ENCODE results near the gene IGFBP1.
"Not testable (repeated sequence)": the region's sequence is repeated elsewhere in the genome, so short reads cannot be mapped to it uniquely, and the experiment has no call there.

Gene IGFBP1

DNA sequence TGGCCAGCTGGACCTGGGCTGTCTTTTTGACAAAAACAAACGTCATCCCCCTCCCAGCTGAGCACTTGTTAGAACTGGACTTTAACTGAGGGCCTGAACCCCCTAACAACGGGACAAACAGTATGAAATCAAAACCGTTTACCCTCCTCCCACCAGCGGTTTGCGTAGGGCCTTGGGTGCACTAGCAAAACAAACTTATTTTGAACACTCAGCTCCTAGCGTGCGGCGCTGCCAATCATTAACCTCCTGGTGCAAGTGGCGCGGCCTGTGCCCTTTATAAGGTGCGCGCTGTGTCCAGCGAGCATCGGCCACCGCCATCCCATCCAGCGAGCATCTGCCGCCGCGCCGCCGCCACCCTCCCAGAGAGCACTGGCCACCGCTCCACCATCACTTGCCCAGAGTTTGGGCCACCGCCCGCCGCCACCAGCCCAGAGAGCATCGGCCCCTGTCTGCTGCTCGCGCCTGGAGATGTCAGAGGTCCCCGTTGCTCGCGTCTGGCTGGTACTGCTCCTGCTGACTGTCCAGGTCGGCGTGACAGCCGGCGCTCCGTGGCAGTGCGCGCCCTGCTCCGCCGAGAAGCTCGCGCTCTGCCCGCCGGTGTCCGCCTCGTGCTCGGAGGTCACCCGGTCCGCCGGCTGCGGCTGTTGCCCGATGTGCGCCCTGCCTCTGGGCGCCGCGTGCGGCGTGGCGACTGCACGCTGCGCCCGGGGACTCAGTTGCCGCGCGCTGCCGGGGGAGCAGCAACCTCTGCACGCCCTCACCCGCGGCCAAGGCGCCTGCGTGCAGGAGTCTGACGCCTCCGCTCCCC, at the start of gene IGFBP1:
TSS of gene IGFBP1 (plus strand) at position 304 of the 808 bp plus-strand sequence. CDS start at position 469, 165 bp downstream.
- no peak for DNase-seq

DNA sequence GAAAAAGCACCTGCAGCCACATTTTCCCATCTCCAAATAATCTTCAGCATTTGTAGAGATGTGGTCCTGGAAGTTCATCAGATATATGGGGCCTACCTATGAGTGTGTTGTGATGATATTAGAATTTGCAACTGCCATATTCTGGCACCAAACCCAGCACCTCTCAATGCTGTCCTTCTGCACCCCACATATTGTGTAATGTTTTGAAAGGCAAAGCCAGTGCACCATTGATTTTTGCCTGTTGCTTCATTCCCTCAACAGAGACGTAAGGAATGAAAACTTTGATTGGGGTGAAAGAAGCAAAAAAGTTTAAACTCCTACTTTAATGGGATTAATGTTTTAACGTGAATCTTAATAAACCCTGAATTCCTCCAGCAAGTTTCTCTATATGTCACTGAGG, 49.4 kb upstream of the IGFBP1 start:
- DNase-seq = not testable (repeated sequence)

DNA sequence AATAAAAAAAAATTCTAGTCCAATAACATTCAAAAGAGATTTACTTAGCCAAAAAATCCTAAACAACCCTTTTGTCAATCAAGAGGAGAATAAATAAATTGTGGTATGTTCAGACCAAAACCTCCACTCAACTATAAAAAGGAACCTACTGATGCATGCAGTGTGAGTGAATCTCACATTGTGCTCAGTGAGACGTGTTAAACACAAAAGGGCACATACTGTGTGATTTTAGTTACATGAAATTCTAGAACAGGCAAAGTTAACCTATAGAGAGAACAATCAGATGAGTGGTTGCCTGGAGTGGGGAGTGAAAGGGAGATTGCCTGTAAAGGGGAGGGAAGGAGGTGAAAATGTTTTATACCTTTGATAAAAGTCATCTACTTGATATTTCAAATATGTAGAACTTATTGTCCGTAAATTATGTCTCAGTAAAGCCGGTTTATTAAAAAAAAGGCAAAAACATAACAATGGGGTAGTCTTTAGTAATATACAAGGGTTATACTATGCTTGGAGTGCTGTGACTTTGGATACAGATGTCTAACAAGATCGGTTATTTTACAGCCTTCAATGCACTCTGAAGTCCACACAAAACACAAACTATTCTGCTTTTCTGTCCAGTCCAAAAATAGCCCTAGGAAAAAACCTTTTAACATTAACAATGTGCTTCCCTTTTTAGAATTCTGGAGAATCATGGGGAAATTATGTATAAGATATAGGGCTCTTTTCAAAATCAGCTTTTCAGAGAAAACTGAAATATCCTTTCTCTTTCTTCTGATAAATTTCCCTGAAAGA, 46.2 kb upstream of the IGFBP1 start:
- not testable (repeated sequence) for DNase-seq

DNA sequence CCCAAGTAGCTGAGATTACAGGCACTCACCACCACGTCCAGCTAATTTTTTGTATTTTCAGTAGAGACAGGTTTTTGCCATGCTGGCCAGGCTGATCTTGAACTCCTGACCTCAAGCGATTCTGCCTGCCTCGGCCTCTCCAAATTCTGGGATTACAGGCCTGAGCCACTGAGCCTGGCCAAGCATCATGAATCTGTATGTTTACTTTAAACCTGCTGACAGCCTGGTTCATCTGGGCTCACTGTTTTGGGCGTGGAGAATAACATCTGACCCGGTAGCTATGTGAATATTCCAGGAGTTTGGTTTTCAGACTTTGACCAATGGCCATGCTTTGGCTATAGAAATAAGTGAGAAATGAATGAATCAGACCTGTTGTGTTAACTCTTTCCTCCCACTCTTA, 41.8 kb upstream of the IGFBP1 start:
- not testable (repeated sequence) for DNase-seq

DNA sequence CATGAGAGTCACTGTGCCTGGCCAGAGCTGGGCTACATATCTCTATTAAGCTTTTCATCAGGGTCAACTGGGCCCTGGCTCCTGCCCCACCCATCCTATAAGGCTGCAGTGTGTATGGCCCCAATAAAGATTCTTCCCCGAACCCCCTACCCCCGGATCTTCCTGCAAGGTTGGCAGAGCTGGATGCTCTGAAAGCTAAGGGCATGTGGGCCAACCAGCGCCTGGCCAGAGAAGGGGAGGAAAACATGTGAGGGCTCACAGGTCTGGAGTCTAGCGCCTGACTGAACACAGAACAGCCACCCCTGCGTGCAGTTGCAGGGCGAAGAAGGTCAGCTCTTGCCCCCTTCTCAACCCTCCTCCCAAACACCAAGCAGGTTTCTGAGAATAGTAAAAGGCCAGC, 39.6 kb upstream of the IGFBP1 start:
- DNase-seq = not testable (repeated sequence)

DNA sequence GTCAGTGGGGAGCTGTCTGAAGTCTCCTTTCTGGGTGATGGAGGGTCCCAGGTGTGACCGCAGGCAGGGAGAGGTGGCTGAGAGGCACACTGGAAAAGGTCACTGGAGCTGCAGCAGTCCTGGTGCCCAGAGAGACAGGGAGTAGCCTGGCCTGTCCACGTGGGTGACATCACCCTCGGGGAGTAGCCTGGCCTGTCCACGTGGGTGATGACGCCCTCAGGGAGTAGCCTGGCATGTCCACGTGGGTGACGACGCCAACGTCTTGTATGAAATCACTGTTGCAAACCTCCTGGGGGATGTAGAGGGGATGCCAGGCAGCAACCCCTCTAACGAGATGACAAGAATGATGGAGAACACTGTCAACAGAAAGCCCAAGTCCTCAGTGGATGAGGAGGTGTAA, 35.3 kb upstream of the IGFBP1 start:
- DNase-seq = not testable (repeated sequence)

DNA sequence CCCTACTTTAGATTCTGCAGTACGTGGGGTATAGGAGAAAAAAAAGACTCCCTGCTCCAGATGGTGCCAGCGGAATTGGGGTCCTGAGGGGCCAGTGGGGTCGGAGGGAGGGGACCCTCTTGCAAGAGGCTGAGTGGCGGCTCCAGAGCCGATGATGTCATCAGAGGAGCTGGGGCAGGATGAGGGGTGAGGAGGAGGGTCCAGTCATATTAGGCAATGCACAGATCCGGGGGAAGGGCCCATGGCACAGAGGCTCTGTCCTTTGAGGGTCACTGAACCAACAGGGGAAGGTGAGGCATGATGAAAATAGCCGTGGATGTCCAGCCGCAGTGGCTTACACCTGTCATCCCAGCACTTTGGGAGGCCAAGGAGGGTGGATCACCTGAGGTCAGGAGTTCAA, 34.8 kb upstream of the IGFBP1 start:
- not testable (repeated sequence) for DNase-seq

DNA sequence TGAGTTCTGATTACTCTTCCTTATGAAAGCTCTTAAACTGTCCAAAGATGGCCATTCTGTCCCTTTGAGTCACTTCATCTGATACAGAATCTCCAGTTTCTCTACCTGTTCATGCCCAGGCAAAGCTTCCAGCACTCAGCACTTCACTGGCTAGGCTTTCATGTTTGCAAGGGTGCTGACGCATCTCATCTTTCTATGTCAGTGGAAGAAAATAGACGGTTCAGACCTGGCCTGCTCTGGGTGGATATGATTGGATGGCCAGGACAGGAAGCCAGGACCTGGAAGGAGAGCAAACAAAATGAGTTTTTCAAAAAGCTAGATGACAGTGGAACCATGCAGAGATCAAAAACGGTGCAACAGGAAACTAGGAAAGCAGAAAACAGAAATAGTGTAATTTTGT, 32.6 kb upstream of the IGFBP1 start:
- not testable (repeated sequence) for DNase-seq

DNA sequence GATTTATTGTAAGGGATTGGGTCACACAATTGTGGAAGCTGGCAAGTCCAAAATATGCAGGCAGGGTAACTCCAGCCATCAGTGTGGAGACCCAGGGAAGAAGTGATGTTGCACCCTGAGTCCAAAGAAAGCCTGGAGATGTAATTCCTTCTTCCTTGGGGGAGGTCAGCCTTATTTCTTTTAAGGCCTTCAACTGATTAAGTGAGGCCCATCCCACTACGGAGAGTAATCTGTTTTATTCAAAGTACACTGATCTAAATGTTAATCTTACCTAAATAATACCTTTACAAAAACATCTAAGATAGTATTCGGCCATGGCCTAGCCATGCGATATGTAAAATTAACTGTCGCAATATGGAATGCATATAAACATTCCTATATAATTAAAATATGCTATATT, 31.4 kb upstream of the IGFBP1 start:
- DNase-seq = not testable (repeated sequence)

DNA sequence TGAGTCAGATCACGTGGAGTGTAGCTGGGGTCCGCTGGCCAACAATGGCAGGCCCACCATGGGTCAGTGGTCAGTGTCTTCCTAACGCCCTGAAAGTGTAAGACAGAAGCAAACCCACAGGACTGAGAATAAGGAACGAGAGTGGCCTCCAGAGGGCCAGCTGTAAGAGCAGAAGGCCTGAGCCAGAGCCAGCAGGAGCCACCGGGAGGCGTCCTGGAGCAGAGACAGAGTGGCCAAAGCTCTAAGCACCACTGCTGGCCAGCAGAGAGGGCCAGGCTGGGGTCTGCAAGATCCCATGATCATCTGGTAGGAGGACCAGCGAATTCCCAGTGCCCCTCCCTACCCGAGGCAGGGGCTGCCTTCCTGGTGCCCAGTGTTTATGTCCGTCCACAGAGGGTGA, 24.6 kb upstream of the IGFBP1 start:
- no peak for DNase-seq

DNA sequence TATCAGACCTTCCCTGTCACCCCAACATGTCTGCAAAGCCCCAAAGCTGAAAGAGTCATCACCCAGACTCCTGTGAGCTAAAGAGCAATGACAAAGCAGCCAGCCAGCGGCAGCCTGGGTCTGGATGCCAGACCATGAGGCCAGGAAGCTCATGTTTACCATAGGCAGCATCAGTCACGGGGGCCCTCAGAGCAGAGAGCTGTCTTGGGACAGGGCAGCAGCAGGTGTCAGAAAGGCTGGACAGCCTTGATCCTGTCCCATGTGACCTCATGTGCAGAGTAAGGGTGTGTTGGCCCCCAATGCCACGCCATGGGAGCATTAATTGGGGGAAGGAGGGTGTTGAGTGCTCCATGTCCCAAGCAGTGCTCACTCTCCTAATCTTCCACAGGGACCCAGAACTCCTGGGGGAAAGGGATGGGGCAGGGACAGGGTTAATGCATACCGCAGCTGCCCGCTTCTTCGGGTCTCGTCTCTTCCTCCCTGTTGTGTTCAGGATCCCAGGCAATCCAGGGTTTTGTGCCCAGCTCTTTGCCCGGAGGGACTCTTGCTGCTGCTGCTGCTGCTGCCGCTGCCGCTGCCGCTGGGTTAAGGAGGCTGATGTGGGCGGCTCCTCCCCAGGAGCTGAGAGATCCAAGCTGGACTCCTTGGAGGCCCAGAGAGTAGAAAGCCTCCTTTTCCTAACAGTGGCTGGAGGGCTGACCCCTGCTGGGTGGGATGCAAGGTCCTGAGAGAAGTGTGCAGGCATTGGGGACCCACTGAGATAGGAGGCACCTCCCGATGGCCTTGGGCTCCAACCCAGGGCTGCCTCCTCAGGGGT, 22.5 kb upstream of the IGFBP1 start:
- DNase-seq = no peak

DNA sequence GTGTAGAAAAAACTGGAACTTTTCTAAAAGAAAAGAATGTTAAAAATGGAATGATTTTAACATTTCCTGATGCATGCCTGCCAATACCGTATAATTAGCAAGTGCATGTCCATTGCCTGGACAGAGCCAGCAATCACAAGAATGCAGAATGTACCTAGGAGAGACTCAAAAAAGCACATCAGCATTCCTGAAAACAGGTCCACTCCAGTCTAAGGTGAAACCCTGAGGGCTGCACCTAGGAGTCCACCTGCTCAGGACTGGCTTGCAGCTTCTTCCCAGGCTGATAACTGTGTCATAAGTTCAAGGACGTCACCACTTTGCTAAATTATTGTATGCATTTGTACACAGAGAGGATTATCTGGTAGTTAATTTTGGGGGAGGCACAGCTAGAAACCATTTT, 20.8 kb upstream of the IGFBP1 start:
- DNase-seq = no peak

DNA sequence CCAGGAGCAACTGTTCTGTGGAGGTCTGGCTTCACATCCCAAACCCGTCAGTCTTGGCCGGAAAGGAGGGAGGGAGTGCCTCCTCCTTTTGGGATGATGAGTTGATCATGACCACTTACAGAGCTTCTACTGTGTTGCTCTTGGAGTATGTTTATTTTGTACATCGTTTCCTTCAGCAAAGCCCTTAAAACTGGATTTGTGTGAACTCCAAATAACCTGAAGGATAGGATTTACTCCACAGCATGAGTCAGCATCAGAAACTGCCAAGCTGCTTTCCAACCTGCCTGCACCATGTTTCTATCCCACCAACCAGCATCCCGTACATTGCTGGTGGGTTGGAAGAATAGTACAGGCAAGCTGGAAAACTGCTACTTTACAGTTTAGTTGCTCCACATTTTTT, 18.9 kb upstream of the IGFBP1 start:
- DNase-seq = peak; percentile 22

DNA sequence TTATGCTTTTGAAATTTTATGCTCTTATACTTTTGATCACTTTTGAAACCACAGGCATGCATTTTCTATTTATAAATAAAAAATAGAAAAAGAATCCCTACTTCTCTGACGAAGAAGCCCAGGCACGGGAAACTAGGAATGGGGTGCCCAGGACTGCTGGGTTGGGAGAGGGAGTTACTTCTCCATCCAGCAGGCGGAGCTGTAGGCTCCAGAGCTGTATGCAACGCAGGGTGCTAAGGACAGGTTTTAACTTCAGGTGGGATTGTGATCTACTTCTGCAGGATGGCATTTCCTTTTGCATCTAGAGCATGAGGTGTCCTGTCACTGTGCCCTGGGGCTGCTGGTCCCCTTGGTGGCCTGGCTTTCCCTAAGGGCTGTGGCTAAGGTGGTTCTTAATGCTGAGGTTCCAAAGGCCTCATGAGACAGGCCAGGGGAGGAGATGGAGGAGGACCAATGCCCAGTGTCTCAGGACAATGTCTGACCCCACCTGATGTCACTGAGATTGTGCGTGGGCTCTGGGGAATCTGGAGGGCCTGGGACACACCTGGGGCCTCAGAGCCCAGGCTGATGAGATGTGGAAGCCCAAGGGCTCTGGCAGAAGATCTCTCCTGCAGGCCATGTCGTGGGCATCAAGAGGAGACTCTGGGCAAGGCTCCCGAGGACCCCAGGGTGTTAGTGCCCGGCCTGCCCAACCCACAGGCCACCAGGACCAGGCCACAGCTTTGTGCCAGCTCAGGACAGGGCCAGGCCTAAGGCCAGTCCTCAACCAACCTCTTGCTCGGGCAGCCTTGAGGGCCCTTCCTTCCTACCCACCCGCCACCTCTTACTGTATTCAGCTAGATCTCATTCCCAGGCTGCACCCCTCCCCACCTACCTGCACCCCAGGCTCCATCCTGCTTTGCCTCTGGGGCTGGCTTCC, 15.9 kb upstream of the IGFBP1 start:
- DNase-seq = no peak

DNA sequence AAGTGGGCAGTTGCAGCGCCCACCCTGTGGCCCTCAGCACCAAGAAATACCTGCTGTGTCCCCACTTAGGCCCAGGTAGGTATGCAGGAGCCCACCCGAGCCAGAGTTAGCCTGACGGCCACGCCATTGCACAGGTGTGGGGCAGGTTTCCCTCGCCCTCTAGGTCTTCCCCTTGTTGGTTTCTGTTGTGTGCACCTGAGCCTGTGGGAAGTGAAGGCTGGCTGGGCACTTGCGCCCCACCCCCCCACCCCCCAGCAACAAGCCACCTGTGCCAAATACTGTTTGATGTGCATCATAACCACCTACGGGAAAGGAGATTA, 15.3 kb upstream of the IGFBP1 start, which contains the start of gene CCDC201:
TSS of gene CCDC201 (minus strand) at position 48 of the 320 bp plus-strand sequence. CDS start 75 bp downstream, outside the sequence.
- no peak for DNase-seq

DNA sequence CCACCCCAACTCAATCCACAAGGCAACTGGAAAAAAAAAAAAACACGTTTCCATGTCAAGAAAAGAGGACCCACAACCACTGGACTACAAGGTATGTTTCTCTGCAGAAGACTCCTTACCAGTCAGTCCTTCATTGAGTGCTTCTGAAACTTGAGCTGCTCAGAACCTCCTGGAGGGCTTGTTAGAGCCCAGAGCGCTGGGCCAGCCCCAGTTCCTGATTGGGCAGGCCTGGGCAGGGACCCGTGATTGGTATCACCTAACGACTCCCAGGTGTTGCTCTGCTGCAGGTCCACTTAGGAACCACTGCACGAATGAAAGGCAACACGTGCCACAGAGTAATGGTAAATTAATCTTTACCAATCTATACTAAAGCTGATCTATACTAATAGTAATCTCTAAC, 14.9 kb upstream of the IGFBP1 start:
- no peak for DNase-seq

DNA sequence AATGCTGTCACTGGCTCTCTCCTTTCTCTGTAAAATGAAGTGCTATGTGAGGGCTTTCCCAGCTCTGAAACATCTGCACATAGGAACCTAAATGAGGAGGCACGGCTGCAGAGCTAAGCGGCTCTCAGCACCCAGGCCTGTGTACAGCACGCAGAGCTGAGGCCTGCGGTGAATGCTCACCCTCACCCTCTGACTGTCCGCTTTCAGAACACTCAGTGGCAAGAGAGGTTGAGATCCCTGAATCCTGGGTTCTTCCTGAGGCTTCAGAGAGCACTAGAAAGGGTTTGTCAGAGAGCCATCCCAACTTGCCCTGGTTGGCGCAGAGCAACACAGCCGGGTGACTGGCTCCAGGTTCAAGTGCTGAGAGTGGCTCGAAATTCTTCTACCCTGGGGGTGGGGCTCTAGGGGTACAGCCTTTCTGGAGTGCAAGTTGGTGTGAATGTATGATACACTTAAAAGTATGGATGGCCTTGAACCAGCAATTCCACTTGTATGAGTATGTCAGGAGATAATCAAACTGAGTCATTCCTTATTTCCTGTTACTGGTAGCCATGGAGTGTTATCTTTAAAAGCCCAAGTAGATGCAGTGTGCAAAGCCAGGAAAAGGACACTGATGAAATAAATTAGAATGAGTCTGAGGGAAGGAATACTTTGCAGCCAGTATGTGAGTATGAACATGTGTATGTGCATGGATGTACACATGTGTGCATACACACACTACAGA, 13.7 kb upstream of the IGFBP1 start:
- DNase-seq = peak; percentile 82

DNA sequence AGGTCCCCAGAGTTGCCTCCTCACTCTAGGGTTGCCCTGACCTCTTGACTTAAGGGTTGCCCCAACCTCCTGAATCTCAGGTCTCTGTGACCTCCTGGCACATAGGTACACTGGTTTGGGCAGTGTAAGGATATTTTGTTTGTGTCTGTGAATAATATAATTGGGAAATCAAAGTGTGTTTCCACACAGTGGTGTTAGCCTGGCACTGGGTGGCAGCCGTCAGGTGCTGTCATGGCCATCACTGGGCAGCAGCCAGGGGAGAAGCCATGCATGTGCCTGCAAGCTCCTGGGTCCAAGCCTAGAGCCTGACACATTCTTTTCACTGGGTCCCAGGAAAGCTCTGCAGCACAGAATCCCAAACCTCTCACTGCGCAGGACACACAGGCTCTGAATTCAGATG, 11.8 kb upstream of the IGFBP1 start:
- no peak for DNase-seq

DNA sequence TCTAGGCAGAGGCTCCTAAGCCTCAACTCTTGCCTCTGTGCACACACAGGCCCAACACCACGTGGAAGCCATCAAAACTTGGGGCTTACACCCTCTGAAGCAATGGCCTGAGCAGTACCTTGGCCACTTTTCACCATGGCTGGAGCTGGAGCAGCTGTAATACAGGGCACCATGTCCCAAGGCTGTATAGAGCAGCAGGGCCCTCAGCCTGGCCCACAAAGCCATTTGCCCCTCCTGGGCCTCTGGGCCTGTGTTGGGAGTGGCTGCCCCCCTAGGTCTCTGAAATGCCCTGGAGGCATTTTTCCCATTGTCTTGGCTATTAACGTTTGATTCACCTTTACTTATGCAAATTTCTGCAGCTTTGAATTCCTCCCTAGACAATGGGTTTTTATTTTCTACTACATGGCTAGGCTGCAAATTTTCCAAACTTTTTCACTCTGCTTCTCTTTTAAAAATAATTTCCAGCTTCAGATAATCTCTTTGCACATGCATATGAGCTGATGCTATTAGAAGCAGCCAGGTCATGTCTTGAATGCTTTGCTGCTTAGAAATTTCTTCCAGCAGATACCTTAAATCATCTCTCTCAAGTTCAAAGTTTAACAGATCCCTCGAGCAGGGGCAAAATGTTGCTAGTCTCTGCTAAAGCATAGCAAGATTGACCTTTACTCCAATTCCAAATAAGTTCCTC, 9.7 kb upstream of the IGFBP1 start:
- DNase-seq = no peak

DNA sequence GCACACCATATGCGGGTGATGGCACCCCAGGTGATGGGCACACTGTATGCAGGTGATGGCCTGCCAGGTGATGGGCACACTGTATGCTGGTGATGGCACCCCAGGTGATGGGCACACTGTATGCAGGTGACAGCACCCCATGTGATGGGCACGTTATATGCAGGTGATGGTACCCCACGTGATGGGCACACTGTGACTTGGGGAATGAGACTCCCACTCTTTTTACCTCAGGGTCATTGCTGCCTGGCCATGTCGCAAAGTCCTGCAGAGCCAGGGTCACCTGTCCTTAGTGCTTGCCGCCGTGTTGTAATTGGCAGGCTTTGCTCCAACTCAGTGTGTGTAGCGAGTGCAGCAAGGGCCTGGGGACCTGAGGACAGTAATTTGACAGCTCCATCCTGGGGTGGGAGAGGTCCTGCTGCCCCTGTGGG, 7.8 kb upstream of the IGFBP1 start:
- no peak for DNase-seq

DNA sequence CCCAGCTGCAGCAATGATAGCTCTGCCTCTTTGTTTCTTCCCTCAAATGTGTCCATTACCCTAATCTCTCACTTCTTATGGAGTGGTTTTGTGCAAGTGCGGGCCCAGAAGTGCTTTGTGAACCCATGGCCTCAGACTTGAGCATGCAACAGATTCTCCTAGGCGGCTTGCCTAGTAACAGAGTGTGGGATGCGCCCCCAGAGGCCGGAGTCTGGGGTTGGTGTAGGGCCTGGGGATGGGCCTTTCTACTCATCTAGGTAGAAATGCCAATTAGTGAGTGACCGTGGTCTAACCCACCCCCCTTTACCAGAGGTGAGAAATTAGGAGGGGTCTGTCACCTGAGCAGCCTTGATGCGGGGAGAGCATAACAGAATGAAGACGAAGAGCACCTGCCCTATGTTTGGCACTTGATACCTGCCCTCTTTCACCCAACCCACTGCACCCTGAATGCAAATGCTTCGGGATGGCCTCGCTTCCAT, 7.0 kb upstream of the IGFBP1 start:
- DNase-seq = no peak
